ENCODE measurements around the gene ATAT1. TPM values are rescaled to one million over a fixed set of nuclear protein-coding genes. Genes with fewer than 3 reads are reported as not detected.

ATAT1 gene
- total and polyA plus RNA-seq, 9 of the 15 experiments (the other 6 are each of a cell fraction or from before 2014, with no cell fraction given), result 0.65 to 5.8 (median 1.6) TPM

GRCh38 chr6:30690403-30691207 is 63.9 kb downstream of the ATAT1 start, which contains the start of gene NRM (continued):
- TF ChIP-seq IRF2 (CRISPR knock-in tag; IDR thresholded peaks at IDR 0.05) (no peak), ZFP91 (CRISPR knock-in tag; IDR thresholded peaks at IDR 0.05) (no peak), CSDE1 (IDR thresholded peaks at IDR 0.05) (no peak), ZBED1 (IDR thresholded peaks at IDR 0.05) (0 out of 2 replicates have a peak, but pooled peaks have one; percentile 46), RUNX1 (IDR thresholded peaks at IDR 0.05; ENCODE audit: low read depth) (no peak), C11orf30 (IDR thresholded peaks at IDR 0.05; ENCODE audit: low read depth) (no peak), ELF2 (CRISPR knock-in tag; IDR thresholded peaks at IDR 0.05) (0 out of 2 replicates have a peak, but pooled peaks have one; percentile 43), HNRNPUL1 (IDR thresholded peaks at IDR 0.05; ENCODE audit: low read length) (no peak), NFYB (IDR thresholded peaks at IDR 0.05; ENCODE audit: extremely low read depth, insufficient read length) (no peak), FOXA3 (CRISPR knock-in tag; conservative IDR thresholded peaks at IDR 0.05 in 1 of 2, IDR thresholded peaks at IDR 0.05 in 1 of 2) (no peak), FOXJ3 (CRISPR knock-in tag; IDR thresholded peaks at IDR 0.05) (no peak), ZBTB1 (CRISPR knock-in tag; IDR thresholded peaks at IDR 0.05; ENCODE audit: borderline replicate concordance, low read depth) (no peak)
- TF ChIP-seq, protein P1, sequence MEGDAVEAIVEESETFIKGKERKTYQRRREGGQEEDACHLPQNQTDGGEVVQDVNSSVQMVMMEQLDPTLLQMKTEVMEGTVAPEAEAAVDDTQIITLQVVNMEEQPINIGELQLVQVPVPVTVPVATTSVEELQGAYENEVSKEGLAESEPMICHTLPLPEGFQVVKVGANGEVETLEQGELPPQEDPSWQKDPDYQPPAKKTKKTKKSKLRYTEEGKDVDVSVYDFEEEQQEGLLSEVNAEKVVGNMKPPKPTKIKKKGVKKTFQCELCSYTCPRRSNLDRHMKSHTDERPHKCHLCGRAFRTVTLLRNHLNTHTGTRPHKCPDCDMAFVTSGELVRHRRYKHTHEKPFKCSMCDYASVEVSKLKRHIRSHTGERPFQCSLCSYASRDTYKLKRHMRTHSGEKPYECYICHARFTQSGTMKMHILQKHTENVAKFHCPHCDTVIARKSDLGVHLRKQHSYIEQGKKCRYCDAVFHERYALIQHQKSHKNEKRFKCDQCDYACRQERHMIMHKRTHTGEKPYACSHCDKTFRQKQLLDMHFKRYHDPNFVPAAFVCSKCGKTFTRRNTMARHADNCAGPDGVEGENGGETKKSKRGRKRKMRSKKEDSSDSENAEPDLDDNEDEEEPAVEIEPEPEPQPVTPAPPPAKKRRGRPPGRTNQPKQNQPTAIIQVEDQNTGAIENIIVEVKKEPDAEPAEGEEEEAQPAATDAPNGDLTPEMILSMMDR (IDR thresholded peaks at IDR 0.05 in 2 of 3, conservative IDR thresholded peaks at IDR 0.05 in 1 of 3; ENCODE audit: insufficient read depth in 2 of 3, low read depth in 1 of 3, low read length in 3 of 3), result no peak
- TF ChIP-seq, protein P2, sequence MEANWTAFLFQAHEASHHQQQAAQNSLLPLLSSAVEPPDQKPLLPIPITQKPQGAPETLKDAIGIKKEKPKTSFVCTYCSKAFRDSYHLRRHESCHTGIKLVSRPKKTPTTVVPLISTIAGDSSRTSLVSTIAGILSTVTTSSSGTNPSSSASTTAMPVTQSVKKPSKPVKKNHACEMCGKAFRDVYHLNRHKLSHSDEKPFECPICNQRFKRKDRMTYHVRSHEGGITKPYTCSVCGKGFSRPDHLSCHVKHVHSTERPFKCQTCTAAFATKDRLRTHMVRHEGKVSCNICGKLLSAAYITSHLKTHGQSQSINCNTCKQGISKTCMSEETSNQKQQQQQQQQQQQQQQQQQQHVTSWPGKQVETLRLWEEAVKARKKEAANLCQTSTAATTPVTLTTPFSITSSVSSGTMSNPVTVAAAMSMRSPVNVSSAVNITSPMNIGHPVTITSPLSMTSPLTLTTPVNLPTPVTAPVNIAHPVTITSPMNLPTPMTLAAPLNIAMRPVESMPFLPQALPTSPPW (CRISPR knock-in tag; IDR thresholded peaks at IDR 0.05), result peak; percentile 80

Data from K562 (cell line).